ENCODE data around the gene ADAMTS8. TPM values are rescaled to one million over a fixed set of nuclear protein-coding genes. Genes with fewer than 3 reads are reported as not detected.

The ADAMTS8 gene
- polyA plus RNA-seq, 1 of the 3 experiments (the other 2 are of a cell fraction): not detected

DNA sequence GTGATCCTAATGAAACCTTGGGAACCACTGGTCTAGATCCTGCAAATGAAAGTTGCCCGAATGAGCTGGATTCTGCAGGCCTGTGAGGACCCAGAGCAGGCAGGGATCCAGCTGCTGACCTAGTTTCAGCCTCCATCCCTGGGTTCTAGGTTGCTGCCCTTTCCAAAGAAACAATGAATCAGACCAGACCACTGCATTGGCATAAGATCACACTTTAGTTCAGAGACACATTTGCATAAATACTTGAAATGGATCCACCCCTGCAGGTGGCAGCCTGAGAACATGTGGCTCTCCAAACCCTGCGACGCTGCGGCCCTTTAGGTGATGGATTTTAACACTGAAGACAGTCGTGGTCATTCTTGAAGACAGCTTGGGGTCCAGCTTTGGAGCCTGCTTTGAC lies 23.7 kb downstream of the ADAMTS8 start:
- POLR2A ChIA-PET: no interaction called here
- no peak for DNase-seq
- Histone ChIP-seq H3K9ac (no peak overlapping the region), H3K27me3 (ENCODE audit: insufficient read depth) (no peaks in the 10 kb centered on the region), H3K9me3 (no peaks in the 10 kb centered on the region), H2AFZ (ENCODE audit: low read depth) (no peak overlapping the region), H4K20me1 (ENCODE audit: insufficient read depth) (no peaks in the 10 kb centered on the region), H3K4me3 (ENCODE audit: low read depth in 2 of 2, low read length in 1 of 2) (no peak overlapping the region), H3K36me3 (replicated peaks in 1 of 2; ENCODE audit: control insufficient read depth in 1 of 2, insufficient read depth in 2 of 2, low read length in 1 of 2) (no peaks in the 10 kb centered on the region), H3K27ac (ENCODE audit: low read depth in 2 of 2, low read length in 1 of 2) (no peak overlapping the region), H3K4me1 (ENCODE audit: control insufficient read depth in 1 of 2, insufficient read depth in 2 of 2, low read depth in 1 of 2, low read length in 1 of 2) (peaks cover 9 to 17% of the 10 kb centered on the region in 2 experiments; a peak in 3 of 4 replicates), H3K79me2 (ENCODE audit: insufficient read depth) (no peaks in the 10 kb centered on the region), H3K4me2 (no peak overlapping the region), H3F3A (replicated peaks; ENCODE audit: insufficient read depth) (no peaks in the 10 kb centered on the region), H3K9me2 (no peaks in the 10 kb centered on the region)
- no peak for TF ChIP-seq MXI1 (IDR thresholded peaks at IDR 0.05; ENCODE audit: low read depth, low read length)
- no peak for TF ChIP-seq TCF12 (IDR thresholded peaks at IDR 0.05)
- TF ChIP-seq SMC3 (IDR thresholded peaks at IDR 0.05; ENCODE audit: low read depth, low read length): no peak
- TF ChIP-seq RAD21 (IDR thresholded peaks at IDR 0.05; ENCODE audit: low read length): no peak
- TF ChIP-seq NRF1 (IDR thresholded peaks at IDR 0.05; ENCODE audit: low read depth, low read length): no peak
- TF ChIP-seq, protein P1, sequence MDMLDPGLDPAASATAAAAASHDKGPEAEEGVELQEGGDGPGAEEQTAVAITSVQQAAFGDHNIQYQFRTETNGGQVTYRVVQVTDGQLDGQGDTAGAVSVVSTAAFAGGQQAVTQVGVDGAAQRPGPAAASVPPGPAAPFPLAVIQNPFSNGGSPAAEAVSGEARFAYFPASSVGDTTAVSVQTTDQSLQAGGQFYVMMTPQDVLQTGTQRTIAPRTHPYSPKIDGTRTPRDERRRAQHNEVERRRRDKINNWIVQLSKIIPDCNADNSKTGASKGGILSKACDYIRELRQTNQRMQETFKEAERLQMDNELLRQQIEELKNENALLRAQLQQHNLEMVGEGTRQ (IDR thresholded peaks at IDR 0.05; ENCODE audit: borderline replicate concordance, low read depth, low read length): no peak
- no peak for TF ChIP-seq ELF1 (IDR thresholded peaks at IDR 0.05)
- no peak for TF ChIP-seq FOSL2 (IDR thresholded peaks at IDR 0.05; ENCODE audit: borderline replicate concordance, low read depth)
- TF ChIP-seq, protein P2, sequence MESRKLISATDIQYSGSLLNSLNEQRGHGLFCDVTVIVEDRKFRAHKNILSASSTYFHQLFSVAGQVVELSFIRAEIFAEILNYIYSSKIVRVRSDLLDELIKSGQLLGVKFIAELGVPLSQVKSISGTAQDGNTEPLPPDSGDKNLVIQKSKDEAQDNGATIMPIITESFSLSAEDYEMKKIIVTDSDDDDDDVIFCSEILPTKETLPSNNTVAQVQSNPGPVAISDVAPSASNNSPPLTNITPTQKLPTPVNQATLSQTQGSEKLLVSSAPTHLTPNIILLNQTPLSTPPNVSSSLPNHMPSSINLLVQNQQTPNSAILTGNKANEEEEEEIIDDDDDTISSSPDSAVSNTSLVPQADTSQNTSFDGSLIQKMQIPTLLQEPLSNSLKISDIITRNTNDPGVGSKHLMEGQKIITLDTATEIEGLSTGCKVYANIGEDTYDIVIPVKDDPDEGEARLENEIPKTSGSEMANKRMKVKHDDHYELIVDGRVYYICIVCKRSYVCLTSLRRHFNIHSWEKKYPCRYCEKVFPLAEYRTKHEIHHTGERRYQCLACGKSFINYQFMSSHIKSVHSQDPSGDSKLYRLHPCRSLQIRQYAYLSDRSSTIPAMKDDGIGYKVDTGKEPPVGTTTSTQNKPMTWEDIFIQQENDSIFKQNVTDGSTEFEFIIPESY (IDR thresholded peaks at IDR 0.05; ENCODE audit: borderline replicate concordance, low read depth): no peak
- no peak for TF ChIP-seq SIN3A (IDR thresholded peaks at IDR 0.05; ENCODE audit: borderline replicate concordance, low read depth, low read length)
- no peak for TF ChIP-seq GABPA (IDR thresholded peaks at IDR 0.05; ENCODE audit: low read depth)
- TF ChIP-seq, protein P3, sequence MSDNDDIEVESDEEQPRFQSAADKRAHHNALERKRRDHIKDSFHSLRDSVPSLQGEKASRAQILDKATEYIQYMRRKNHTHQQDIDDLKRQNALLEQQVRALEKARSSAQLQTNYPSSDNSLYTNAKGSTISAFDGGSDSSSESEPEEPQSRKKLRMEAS (IDR thresholded peaks at IDR 0.05; ENCODE audit: low read depth): no peak
- TF ChIP-seq POLR2AphosphoS5 (IDR thresholded peaks at IDR 0.05; ENCODE audit: low read depth, low read length): no peak
- TF ChIP-seq TEAD4 (IDR thresholded peaks at IDR 0.05; ENCODE audit: borderline replicate concordance, insufficient read depth): no peak
- TF ChIP-seq, protein P4, sequence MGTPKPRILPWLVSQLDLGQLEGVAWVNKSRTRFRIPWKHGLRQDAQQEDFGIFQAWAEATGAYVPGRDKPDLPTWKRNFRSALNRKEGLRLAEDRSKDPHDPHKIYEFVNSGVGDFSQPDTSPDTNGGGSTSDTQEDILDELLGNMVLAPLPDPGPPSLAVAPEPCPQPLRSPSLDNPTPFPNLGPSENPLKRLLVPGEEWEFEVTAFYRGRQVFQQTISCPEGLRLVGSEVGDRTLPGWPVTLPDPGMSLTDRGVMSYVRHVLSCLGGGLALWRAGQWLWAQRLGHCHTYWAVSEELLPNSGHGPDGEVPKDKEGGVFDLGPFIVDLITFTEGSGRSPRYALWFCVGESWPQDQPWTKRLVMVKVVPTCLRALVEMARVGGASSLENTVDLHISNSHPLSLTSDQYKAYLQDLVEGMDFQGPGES (IDR thresholded peaks at IDR 0.05; ENCODE audit: low read depth, low read length): no peak
- TF ChIP-seq YY1 (IDR thresholded peaks at IDR 0.05; ENCODE audit: low read depth): no peak
- no peak for TF ChIP-seq RFX5 (IDR thresholded peaks at IDR 0.05; ENCODE audit: low read length)
- no peak for TF ChIP-seq JUND (IDR thresholded peaks at IDR 0.05)
- WGBS (ENCODE audit: low lambda C conversion rate): 94% methylated on average over 5 of the region's 5 CpGs
- CTCF ChIA-PET: interaction anchor here (2.3 kb wide), 1 partner anchor 457 kb away, joined by 9 read pairs; no protein-coding TSS in a partner anchor
